Mesendoderm (in vitro differentiated cells): Measurements from ENCODE around the gene JAM3.
"Not testable (repeated sequence)": the region's sequence is repeated elsewhere in the genome, so short reads cannot be mapped to it uniquely, and the experiment has no call there.

Source experiments
- DNase-seq: peaks from one replicate; pipeline ENCODE4 v3.0.0; 2013
- H2AK5ac ChIP-seq: 2 replicates; pipeline ENCODE4 v1.6.1; 2013; ENCODE audit warnings: low read length, inconsistent platforms
- H2BK120ac ChIP-seq: 2 replicates; pipeline ENCODE4 v1.6.1; 2013; ENCODE audit warnings: low read depth, mild to moderate bottlenecking, low read length, moderate library complexity, mixed read lengths
- H2BK15ac ChIP-seq: replicated peaks from 2 replicates; pipeline ENCODE4 v1.6.1; 2013; ENCODE audit warnings: low read depth, mild to moderate bottlenecking, moderate library complexity
- H2BK5ac ChIP-seq: 2 replicates; pipeline ENCODE4 v1.6.1; 2013; ENCODE audit warnings: low read length, inconsistent platforms
- H3K18ac ChIP-seq: 2 replicates; pipeline ENCODE4 v1.6.1; 2013; ENCODE audit warnings: mild to moderate bottlenecking, low read length, mixed read lengths
- H3K23ac ChIP-seq: one replicate; pipeline ENCODE4 v1.6.1; 2013; ENCODE audit warnings: low read length
- H3K27ac ChIP-seq: 2 replicates; pipeline ENCODE4 v1.5.1; 2013; ENCODE audit warnings: low read depth, mild to moderate bottlenecking, inconsistent platforms, low read length, moderate library complexity
- H3K27me3 ChIP-seq: 2 replicates; pipeline ENCODE4 v1.6.1; 2013; ENCODE audit warnings: low read length, control low read depth, mild to moderate bottlenecking, inconsistent platforms; ENCODE audit not compliant: insufficient read depth, poor library complexity
- H3K36me3 ChIP-seq: 2 replicates; pipeline ENCODE4 v1.6.1; 2013; ENCODE audit warnings: low read length, inconsistent platforms; ENCODE audit not compliant: control insufficient read depth, insufficient read depth
- H3K4ac ChIP-seq: one replicate; pipeline ENCODE4 v1.6.1; 2013; ENCODE audit warnings: low read depth, mild to moderate bottlenecking, low read length, moderate library complexity
- H3K4me1 ChIP-seq: 2 replicates; pipeline ENCODE4 v1.6.1; 2013; ENCODE audit warnings: low read depth, low read length, inconsistent platforms; ENCODE audit not compliant: control insufficient read depth
- H3K4me2 ChIP-seq: 2 replicates; pipeline ENCODE4 v1.6.1; 2013; ENCODE audit warnings: low read length
- H3K4me3 ChIP-seq: 2 replicates; pipeline ENCODE4 v1.5.1; 2013; ENCODE audit warnings: mild to moderate bottlenecking, low read length
- H3K56ac ChIP-seq: one replicate; pipeline ENCODE4 v1.6.1; 2013; ENCODE audit warnings: low read length
- H3K79me1 ChIP-seq: 2 replicates; pipeline ENCODE4 v1.6.1; 2013; ENCODE audit warnings: low read length, inconsistent platforms
- H3K79me2 ChIP-seq: 2 replicates; pipeline ENCODE4 v1.6.1; 2013; ENCODE audit warnings: mild to moderate bottlenecking, low read length; ENCODE audit not compliant: control insufficient read depth, insufficient read depth
- H3K9ac ChIP-seq: 2 replicates; pipeline ENCODE4 v1.6.1; 2013; ENCODE audit warnings: low read length, inconsistent platforms
- H4K5ac ChIP-seq: one replicate; pipeline ENCODE4 v1.6.1; 2013; ENCODE audit warnings: low read length
- H4K8ac ChIP-seq: one replicate; pipeline ENCODE4 v1.6.1; 2013; ENCODE audit warnings: low read depth, mild to moderate bottlenecking, control low read depth, low read length, moderate library complexity
- WGBS: extraction: QIAGEN DNeasy Blood & Tissue Kit; methylation state at CpG from one replicate; pipeline ENCODE4 v1.1.7; 2013; ENCODE audit warnings: low lambda C conversion rate, missing lambda C conversion rate; ENCODE audit not compliant: insufficient coverage; ENCODE audit errors: extremely low coverage; 5-methylcytosine and 5-hydroxymethylcytosine counted together

JAM3 gene

DNA sequence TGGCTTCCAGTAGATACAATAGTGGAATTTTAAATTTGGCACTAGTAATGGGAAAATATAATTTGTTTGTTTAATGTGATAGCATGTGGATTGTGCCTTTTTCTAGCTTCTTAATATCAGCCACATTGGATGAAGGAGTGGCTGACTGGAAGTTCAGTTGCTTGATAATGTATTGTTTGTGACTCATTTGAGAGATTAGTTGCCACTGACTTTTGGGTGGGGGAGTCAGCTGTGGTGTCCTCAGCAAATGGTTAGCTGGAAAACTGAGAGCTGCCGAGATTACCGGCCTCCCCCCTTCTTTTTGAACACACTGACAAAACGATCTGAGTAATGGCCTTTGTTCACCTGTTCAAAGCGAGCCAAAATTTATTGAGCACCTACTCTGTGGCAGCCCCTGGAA, 5.5 kb downstream of the JAM3 start:
- Histone ChIP-seq H4K5ac (no peak overlapping the region), H4K8ac (no peak overlapping the region), H2BK15ac (no peak overlapping the region), H3K56ac (no peak overlapping the region), H3K27me3 (no peaks in the 10 kb centered on the region), H3K79me2 (peaks cover 1% of the 10 kb centered on the region), H2BK120ac (no peak overlapping the region), H3K4me3 (no peak overlapping the region), H2BK5ac (no peak overlapping the region), H3K79me1 (peaks cover 7% of the 10 kb centered on the region), H3K36me3 (no peaks in the 10 kb centered on the region), H2AK5ac (no peak overlapping the region), H3K23ac (no peak overlapping the region), H3K4me2 (no peak overlapping the region), H3K4ac (no peak overlapping the region), H3K18ac (no peak overlapping the region), H3K4me1 (no peaks in the 10 kb centered on the region), H3K9ac (no peak overlapping the region), H3K27ac (no peak overlapping the region)
- no peak for DNase-seq
- WGBS: no CpG with 5 or more reads among the region's 4 CpGs

DNA sequence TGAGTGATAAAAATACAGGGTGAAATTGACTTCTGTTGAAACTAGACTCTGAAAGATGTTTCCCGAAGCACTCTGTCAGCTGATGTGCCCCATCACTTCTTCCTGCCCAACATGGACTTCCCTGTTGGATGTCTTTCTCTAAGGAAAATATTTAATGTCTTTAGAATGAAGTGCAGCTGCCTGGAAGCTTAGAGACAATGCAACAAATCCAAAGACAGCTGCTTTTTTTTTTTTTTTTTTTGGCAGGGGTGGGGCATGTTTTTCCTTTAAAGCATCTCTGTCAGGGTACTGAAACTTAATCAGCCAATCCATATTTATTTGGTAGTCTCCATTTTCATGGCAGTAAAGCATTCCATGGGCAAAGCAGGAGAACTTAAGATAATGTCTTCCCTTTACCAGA, 5.9 kb downstream of the JAM3 start:
- H2BK5ac ChIP-seq: no peak overlapping the region
- no peak overlapping the region for H3K9ac ChIP-seq
- no peak overlapping the region for H4K8ac ChIP-seq
- no CpG with 5 or more reads among the region's 1 CpG for WGBS
- H3K4ac ChIP-seq: no peak overlapping the region
- H2AK5ac ChIP-seq: no peak overlapping the region
- H3K23ac ChIP-seq: no peak overlapping the region
- no peak overlapping the region for H3K18ac ChIP-seq
- H3K79me1 ChIP-seq: peaks cover 7% of the 10 kb centered on the region
- no peak overlapping the region for H3K4me3 ChIP-seq
- no peak overlapping the region for H4K5ac ChIP-seq
- H3K36me3 ChIP-seq: no peaks in the 10 kb centered on the region
- no peaks in the 10 kb centered on the region for H3K4me1 ChIP-seq
- no peak overlapping the region for H3K27ac ChIP-seq
- no peak overlapping the region for H2BK120ac ChIP-seq
- DNase-seq: no peak
- no peak overlapping the region for H2BK15ac ChIP-seq
- no peak overlapping the region for H3K56ac ChIP-seq
- H3K27me3 ChIP-seq: no peaks in the 10 kb centered on the region
- peaks cover 1% of the 10 kb centered on the region for H3K79me2 ChIP-seq
- H3K4me2 ChIP-seq: no peak overlapping the region

DNA sequence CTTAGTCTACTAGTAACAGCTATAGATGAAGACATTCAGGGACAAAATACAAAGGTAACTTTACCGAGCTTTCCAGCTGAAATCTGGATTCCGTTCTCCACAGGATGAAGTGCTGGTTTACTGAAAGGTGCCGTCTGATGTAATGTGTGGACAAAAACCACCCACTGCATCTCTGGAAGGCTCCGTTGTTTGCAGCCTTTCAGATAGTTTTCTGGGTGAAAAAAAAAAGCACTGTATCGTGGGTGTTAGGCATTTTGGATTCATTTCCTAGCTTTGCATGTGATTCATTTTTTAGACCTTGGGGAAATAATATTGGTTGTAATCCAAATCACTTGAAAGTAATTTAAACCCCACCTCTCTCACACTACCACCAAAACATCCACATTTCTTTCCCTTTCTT, 10.4 kb downstream of the JAM3 start:
- Histone ChIP-seq H3K4me1 (no peaks in the 10 kb centered on the region), H3K36me3 (no peaks in the 10 kb centered on the region), H3K9ac (no peak overlapping the region), H2BK5ac (no peak overlapping the region), H2AK5ac (no peak overlapping the region), H3K4me3 (no peak overlapping the region), H2BK120ac (no peak overlapping the region), H3K27ac (no peak overlapping the region), H3K4ac (no peak overlapping the region), H3K18ac (no peak overlapping the region), H3K56ac (no peak overlapping the region), H3K27me3 (no peaks in the 10 kb centered on the region), H2BK15ac (no peak overlapping the region), H3K79me1 (peaks cover 9% of the 10 kb centered on the region), H3K4me2 (no peak overlapping the region), H4K8ac (no peak overlapping the region), H3K79me2 (no peaks in the 10 kb centered on the region), H4K5ac (no peak overlapping the region), H3K23ac (no peak overlapping the region)
- WGBS: no CpG with 5 or more reads among the region's 5 CpGs
- DNase-seq: no peak

DNA sequence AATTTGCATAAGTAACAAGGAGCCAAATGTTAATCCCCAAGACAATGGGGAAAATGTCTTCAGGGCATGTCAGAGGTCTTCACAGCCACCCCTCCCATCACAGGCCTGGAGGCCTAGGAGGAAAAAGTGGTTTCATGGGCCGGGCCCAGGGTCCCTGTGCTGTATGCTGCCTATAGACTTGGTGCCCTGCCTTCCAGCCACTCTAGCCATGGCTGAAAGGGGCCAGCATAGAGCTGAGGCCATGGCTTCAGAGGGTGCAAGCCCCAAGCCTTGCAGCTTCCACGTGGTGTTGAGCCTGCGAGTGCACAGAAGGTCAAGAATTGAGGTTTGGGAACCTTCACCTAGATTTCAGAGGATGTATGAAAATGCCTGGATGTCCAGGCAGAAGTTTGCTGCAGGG, 12.4 kb downstream of the JAM3 start:
- H3K79me2 ChIP-seq, DNase-seq, H2BK120ac ChIP-seq, H4K8ac ChIP-seq, H3K4me1 ChIP-seq, H3K4me2 ChIP-seq, H3K4ac ChIP-seq, H3K18ac ChIP-seq, H3K27ac ChIP-seq, H2BK15ac ChIP-seq, H3K36me3 ChIP-seq, H3K9ac ChIP-seq, H3K23ac ChIP-seq, H3K79me1 ChIP-seq, H3K4me3 ChIP-seq, H2BK5ac ChIP-seq, H3K56ac ChIP-seq, H4K5ac ChIP-seq, H2AK5ac ChIP-seq, H3K27me3 ChIP-seq: not testable (repeated sequence)
- WGBS: no CpG with 5 or more reads among the region's 3 CpGs

DNA sequence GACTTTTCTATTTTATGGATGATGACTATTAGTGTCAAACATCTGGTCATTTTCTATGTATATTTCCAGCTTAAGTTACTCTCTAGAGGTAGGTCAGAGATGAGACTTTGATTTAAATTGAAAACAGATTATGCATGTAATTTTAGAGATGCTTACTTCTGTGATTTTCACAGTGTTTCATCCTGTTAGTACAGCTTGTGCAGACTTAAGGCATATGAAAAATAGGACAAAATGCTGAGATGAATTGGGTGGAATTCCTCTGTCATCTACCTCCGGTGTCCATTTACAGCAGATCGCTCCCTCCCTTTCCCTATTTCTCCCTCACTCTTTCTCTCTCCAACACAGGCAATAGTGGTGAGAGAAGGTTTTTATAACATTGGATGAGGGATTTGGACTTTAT, 14.1 kb downstream of the JAM3 start:
- no peak for DNase-seq
- Histone ChIP-seq H3K56ac (no peak overlapping the region), H3K36me3 (no peaks in the 10 kb centered on the region), H2BK15ac (no peak overlapping the region), H3K18ac (no peak overlapping the region), H3K23ac (no peak overlapping the region), H3K79me2 (no peaks in the 10 kb centered on the region), H3K27me3 (no peaks in the 10 kb centered on the region), H3K4me3 (no peak overlapping the region), H3K27ac (no peak overlapping the region), H4K8ac (no peak overlapping the region), H3K4me2 (no peak overlapping the region), H3K4me1 (no peaks in the 10 kb centered on the region), H4K5ac (no peak overlapping the region), H2BK120ac (no peak overlapping the region), H3K79me1 (peaks cover 8% of the 10 kb centered on the region), H2AK5ac (no peak overlapping the region), H2BK5ac (no peak overlapping the region), H3K4ac (no peak overlapping the region), H3K9ac (no peak overlapping the region)
- no CpG with 5 or more reads among the region's 2 CpGs for WGBS

DNA sequence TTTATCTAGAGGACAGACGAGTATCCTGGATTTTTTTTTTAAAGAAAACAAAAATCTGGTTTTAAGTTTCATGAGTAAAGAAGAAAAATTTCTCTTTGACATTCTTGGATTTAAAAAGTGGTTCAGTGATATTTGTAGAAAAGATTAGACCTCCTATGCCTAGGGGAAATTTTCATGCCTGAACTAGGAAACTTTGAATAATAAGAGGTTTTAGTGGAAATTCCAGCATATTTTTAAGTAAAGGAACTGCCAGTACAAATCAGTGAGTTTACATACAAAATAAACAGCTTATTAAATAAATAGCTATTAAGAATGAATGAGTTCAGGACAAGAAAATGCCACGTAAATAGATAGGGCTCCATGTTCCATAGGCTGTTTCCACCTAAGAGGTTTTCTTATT, 17.5 kb downstream of the JAM3 start:
- Histone ChIP-seq H3K27me3 (no peaks in the 10 kb centered on the region), H3K23ac (no peak overlapping the region), H3K27ac (no peak overlapping the region), H3K4me1 (no peaks in the 10 kb centered on the region), H4K8ac (no peak overlapping the region), H2BK5ac (no peak overlapping the region), H3K4me2 (no peak overlapping the region), H3K36me3 (no peaks in the 10 kb centered on the region), H3K9ac (no peak overlapping the region), H3K79me2 (no peaks in the 10 kb centered on the region), H3K18ac (no peak overlapping the region), H4K5ac (no peak overlapping the region), H3K4me3 (no peak overlapping the region), H3K56ac (no peak overlapping the region), H3K79me1 (peaks cover 8% of the 10 kb centered on the region), H2AK5ac (no peak overlapping the region), H2BK120ac (no peak overlapping the region), H3K4ac (no peak overlapping the region), H2BK15ac (no peak overlapping the region)
- no peak for DNase-seq
- WGBS: no CpG with 5 or more reads among the region's 2 CpGs
